Measurements from ENCODE around the gene TPGS1.

Gene TPGS1

DNA sequence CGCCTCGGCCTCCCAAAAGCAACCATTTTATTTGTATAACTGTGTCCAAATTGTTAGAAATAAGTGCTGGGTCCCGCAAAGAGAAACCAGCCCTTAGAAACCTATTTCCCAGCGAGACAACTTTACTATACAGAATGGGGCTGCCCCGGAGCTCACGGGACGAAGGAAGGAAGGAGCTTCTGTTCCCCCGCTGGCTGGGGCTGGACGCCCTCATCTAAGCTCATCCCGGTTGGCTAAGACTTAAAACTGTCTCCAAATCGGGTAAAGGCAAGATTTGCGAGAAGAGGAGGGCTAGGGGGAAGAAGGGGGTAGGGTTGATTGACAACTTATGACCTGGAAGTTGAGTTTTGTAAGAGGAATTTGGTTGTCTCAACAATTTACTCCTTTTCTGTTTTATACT lies 52.8 kb downstream of the TPGS1 start:
- TF ChIP-seq, protein P1, sequence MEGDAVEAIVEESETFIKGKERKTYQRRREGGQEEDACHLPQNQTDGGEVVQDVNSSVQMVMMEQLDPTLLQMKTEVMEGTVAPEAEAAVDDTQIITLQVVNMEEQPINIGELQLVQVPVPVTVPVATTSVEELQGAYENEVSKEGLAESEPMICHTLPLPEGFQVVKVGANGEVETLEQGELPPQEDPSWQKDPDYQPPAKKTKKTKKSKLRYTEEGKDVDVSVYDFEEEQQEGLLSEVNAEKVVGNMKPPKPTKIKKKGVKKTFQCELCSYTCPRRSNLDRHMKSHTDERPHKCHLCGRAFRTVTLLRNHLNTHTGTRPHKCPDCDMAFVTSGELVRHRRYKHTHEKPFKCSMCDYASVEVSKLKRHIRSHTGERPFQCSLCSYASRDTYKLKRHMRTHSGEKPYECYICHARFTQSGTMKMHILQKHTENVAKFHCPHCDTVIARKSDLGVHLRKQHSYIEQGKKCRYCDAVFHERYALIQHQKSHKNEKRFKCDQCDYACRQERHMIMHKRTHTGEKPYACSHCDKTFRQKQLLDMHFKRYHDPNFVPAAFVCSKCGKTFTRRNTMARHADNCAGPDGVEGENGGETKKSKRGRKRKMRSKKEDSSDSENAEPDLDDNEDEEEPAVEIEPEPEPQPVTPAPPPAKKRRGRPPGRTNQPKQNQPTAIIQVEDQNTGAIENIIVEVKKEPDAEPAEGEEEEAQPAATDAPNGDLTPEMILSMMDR (IDR thresholded peaks at IDR 0.05; ENCODE audit: insufficient read depth, missing control alignments), result no peak
- no peak for DNase-seq (ENCODE audit: insufficient read length, low spot score)
- no peak for FAIRE-seq

DNA sequence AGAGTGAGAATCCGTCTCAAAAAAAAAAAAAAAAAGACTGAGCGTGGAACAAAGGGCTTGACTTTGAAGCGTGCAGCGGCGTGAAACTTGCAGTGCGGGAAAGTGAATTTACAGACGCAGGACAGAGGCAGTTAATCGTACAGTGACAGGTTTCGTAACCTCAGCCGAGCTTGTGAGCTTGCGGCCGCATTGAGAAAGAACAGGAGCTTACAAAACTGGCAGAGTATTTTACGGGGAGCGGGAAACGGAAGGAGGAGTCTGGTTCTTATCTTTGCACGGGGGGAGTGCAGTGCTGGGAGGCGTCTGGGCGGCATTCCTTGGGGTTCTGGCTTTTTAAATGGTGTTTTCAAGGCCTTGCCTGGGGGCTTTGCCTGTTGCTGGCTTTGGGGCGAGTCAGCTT lies 59.1 kb downstream of the TPGS1 start:
- no peak for DNase-seq (ENCODE audit: insufficient read length, low spot score)
- no peak for FAIRE-seq
- TF ChIP-seq, protein P1 (IDR thresholded peaks at IDR 0.05; ENCODE audit: insufficient read depth, missing control alignments), result no peak

DNA sequence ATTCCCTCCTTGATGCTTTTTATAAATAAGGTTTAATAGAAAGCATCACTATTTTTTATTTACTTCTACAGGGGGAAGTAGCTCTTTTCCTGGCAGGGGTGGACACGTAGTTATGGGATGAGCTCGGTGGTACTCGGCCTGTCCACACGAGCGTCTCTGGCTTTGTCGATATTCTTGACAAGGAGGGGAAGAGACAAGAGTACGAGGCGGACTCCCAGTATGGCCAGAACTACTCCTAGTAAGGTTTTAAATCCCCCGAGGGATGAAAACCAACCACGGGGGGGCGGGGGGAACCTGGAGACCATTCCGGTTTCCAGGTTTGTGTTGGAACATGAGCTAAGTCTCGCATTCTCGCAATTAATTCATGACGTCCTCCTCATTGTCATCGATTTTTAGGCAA lies 59.5 kb downstream of the TPGS1 start:
- TF ChIP-seq, protein P1 (IDR thresholded peaks at IDR 0.05; ENCODE audit: insufficient read depth, missing control alignments), result no peak
- FAIRE-seq (no peak), DNase-seq (ENCODE audit: insufficient read length, low spot score) (no peak)

DNA sequence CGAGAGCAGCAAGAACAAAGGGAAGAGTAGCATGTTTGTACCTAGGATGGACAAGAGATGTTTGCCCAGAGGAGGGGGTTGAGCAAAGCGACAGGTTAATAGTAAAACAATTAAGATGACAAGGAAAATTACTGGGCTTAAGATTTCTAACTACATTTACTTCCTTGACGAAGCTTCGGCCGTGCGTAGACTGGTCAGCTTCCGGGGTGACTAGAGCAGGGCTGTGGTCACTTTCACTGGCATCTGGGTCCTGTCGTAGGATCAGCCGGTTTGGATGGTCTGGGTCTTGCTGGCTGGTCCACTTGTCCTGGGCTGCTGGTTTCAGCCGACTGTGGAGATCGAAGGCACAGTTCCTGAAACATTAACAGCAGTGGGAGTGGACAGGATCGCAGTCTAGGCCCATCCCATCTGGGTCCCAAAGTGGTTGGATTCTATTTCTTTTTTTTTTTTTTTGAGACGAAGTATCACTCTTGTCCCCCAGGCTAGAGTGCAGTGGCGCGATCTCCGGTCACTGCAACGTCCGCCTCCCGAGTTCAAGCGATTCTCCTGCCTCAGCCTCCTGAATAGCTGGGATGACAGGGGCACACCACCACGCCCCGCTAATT lies 60.1 kb downstream of the TPGS1 start:
- TF ChIP-seq, protein P1 (IDR thresholded peaks at IDR 0.05; ENCODE audit: insufficient read depth, missing control alignments), result no peak
- FAIRE-seq (no peak), DNase-seq (ENCODE audit: insufficient read length, low spot score) (no peak)
